IMR-90 (cell line): ENCODE measurements around the gene GABRB2. TPM values are rescaled to one million over a fixed set of nuclear protein-coding genes. Genes with fewer than 3 reads are reported as not detected.

ENCODE experiments used
- ATAC-seq: fragments of 200-7000 bp; cut with Tn5 transposase; 2 replicates; pipeline ENCODE4 v1.9.1; 2020; ENCODE audit warnings: low read depth, mild to moderate bottlenecking, moderate library complexity
- BruUV-seq: library from RNA; stranded (reverse); fragments of 400-500 nt; replicated peaks from 2 replicates; lab custom pipeline; 2021; lab: Mats Ljungman, UMichigan
- CTCF ChIA-PET: fragments of 300-600 bp; formaldehyde crosslinking; extraction: SDS; loops from one replicate; lab custom pipeline; 2021; ENCODE audit warnings: antibody characterized with exemption; lab: Yijun Ruan, JAX
- POLR2A ChIA-PET: fragments of 300-600 bp; sonication (Branson Sonifier 250); formaldehyde crosslinking; loops from one replicate; lab custom pipeline; 2022; ENCODE audit warnings: antibody characterized with exemption; ENCODE audit not compliant: unreplicated experiment; lab: Charles Lee
- DNase-seq: peaks from one replicate; pipeline ENCODE4 v3.0.0; 2013
- H2AFZ ChIP-seq: replicated peaks from 2 replicates; pipeline ENCODE3; 2013; ENCODE audit warnings: low read length, mild to moderate bottlenecking; ENCODE audit not compliant: poor library complexity
- H2AK5ac ChIP-seq: 2 replicates; pipeline ENCODE4 v1.6.1; 2013; ENCODE audit warnings: low read depth, low read length, inconsistent platforms
- H2AK9ac ChIP-seq: replicated peaks from 2 replicates; pipeline ENCODE3; 2013; ENCODE audit warnings: mild to moderate bottlenecking, low read depth, low read length, moderate library complexity; ENCODE audit not compliant: poor library complexity
- H2BK120ac ChIP-seq: 2 replicates; pipeline ENCODE4 v1.6.1; 2013; ENCODE audit warnings: low read depth, low read length, inconsistent platforms
- H2BK15ac ChIP-seq: 3 replicates; pipeline ENCODE4 v1.6.1; 2013; ENCODE audit warnings: low read depth, low read length, inconsistent platforms
- H2BK20ac ChIP-seq: 2 replicates; pipeline ENCODE4 v1.6.1; 2013; ENCODE audit warnings: low read depth, mild to moderate bottlenecking, inconsistent platforms, low read length, moderate library complexity
- H2BK5ac ChIP-seq: 2 replicates; pipeline ENCODE4 v1.6.1; 2013; ENCODE audit warnings: mild to moderate bottlenecking, low read depth, low read length, inconsistent platforms; ENCODE audit not compliant: poor library complexity, severe bottlenecking
- H3K14ac ChIP-seq: replicated peaks from 2 replicates; pipeline ENCODE4 v1.6.1; 2013; ENCODE audit warnings: low read depth, low read length, inconsistent platforms
- H3K18ac ChIP-seq: 2 replicates; pipeline ENCODE4 v1.6.1; 2013; ENCODE audit warnings: low read depth, low read length, control low read depth
- H3K23ac ChIP-seq: 2 replicates; pipeline ENCODE4 v1.6.1; 2013; ENCODE audit warnings: low read depth, low read length, inconsistent platforms
- H3K27ac ChIP-seq: 2 replicates; pipeline ENCODE4 v1.5.1; 2013; ENCODE audit warnings: mild to moderate bottlenecking, control low read depth, low read length; ENCODE audit not compliant: insufficient read depth
- H3K27me3 ChIP-seq: 2 replicates; pipeline ENCODE4 v1.6.1; 2013; ENCODE audit warnings: low read length; ENCODE audit not compliant: control insufficient read depth, insufficient read depth
- H3K36me3 ChIP-seq: 2 replicates; pipeline ENCODE4 v1.6.1; 2013; ENCODE audit warnings: low read length, mixed read lengths; ENCODE audit not compliant: control insufficient read depth, insufficient read depth
- H3K4ac ChIP-seq: 2 replicates; pipeline ENCODE4 v1.6.1; 2013; ENCODE audit warnings: low read depth, low read length, inconsistent platforms
- H3K4me1 ChIP-seq: 2 replicates; pipeline ENCODE4 v1.6.1; 2013; ENCODE audit warnings: low read length, mixed read lengths; ENCODE audit not compliant: control insufficient read depth, insufficient read depth
- H3K4me2 ChIP-seq: 2 replicates; pipeline ENCODE4 v1.6.1; 2013; ENCODE audit warnings: low read depth, mild to moderate bottlenecking, control low read depth, low read length, moderate library complexity
- H3K4me3 ChIP-seq: 2 replicates; pipeline ENCODE4 v1.5.1; 2013; ENCODE audit warnings: low read depth, mild to moderate bottlenecking, control low read depth, low read length, moderate library complexity; ENCODE audit not compliant: insufficient read depth
- H3K56ac ChIP-seq: 2 replicates; pipeline ENCODE4 v1.6.1; 2013; ENCODE audit warnings: low read length, inconsistent platforms; ENCODE audit not compliant: insufficient read depth; ENCODE audit errors: extremely low read depth
- H3K79me1 ChIP-seq, 2 experiments: 2 replicates each; pipeline ENCODE4 v1.6.1; 2013; ENCODE audit warnings: low read length in 2 of 2, inconsistent platforms in 1 of 2, low read depth in 1 of 2
- H3K9ac ChIP-seq: 2 replicates; pipeline ENCODE4 v1.6.1; 2013; ENCODE audit warnings: low read depth, low read length, control low read depth
- H3K9me1 ChIP-seq: 2 replicates; pipeline ENCODE4 v1.6.1; 2013; ENCODE audit warnings: low read length, inconsistent platforms; ENCODE audit not compliant: insufficient read depth
- H3K9me3 ChIP-seq: 2 replicates; pipeline ENCODE4 v1.6.1; 2013; ENCODE audit warnings: low read length; ENCODE audit not compliant: control insufficient read depth, insufficient read depth
- H4K20me1 ChIP-seq: 2 replicates; pipeline ENCODE4 v1.6.1; 2013; ENCODE audit warnings: low read length, inconsistent platforms; ENCODE audit not compliant: insufficient read depth
- H4K5ac ChIP-seq: 2 replicates; pipeline ENCODE4 v1.6.1; 2013; ENCODE audit warnings: mild to moderate bottlenecking, low read depth, low read length, control low read depth
- H4K8ac ChIP-seq, 2 experiments: 2 replicates each; pipeline ENCODE4 v1.6.1; 2013; ENCODE audit warnings: low read depth in 2 of 2, low read length in 2 of 2, control low read depth in 1 of 2, inconsistent platforms in 1 of 2
- H4K91ac ChIP-seq: 2 replicates; pipeline ENCODE4 v1.6.1; 2013; ENCODE audit warnings: low read depth, low read length, inconsistent platforms; ENCODE audit not compliant: insufficient read depth
- CEBPB ChIP-seq: IDR thresholded peaks from 2 replicates; pipeline ENCODE4 v1.6.1; 2012; ENCODE audit warnings: low read depth, low read length, improper control_type of control experiment
- FOS ChIP-seq: fragments of 150-350 bp; IDR thresholded peaks from 2 replicates; pipeline ENCODE4 v1.6.1; 2016; ENCODE audit warnings: low read depth, low read length
- MAZ ChIP-seq: IDR thresholded peaks from 2 replicates; pipeline ENCODE4 v1.6.1; 2012; ENCODE audit warnings: low read depth, mild to moderate bottlenecking, low read length, improper control_type of control experiment, moderate library complexity, borderline replicate concordance
- POLR2A ChIP-seq: IDR thresholded peaks from 2 replicates; pipeline ENCODE4 v1.6.1; 2012; ENCODE audit warnings: mild to moderate bottlenecking, low read depth, low read length
- WGBS, 2 experiments: methylation state at CpG; one replicate each; pipeline versions ENCODE4 v1.1.5 to v1.1.7; 2013; ENCODE audit warnings: missing lambda C conversion rate in 2 of 2; ENCODE audit not compliant: insufficient read length in 1 of 2; ENCODE audit errors: extremely low coverage in 2 of 2; 5-methylcytosine and 5-hydroxymethylcytosine counted together
- dilution Hi-C: fragments of 300-500 bp; cut with HindIII; formaldehyde crosslinking; loops from one replicate; pipeline ENCODE4 v1.14.3; 2018; ENCODE audit warnings: low sequenced_read_pairs; ENCODE audit not compliant: unreplicated experiment
- in situ Hi-C: fragments of 300-500 bp; cut with MboI; formaldehyde crosslinking; loops from 3 replicates; pipeline ENCODE4 v1.14.3; 2019; ENCODE audit warnings: low sequenced_read_pairs, inconsistent platforms, mixed read lengths
- intact Hi-C: fragments of 100-400 bp; cut with micrococcal nuclease; formaldehyde crosslinking; loops from 2 replicates; pipeline ENCODE4 v1.10.0; 2022
- polyA plus RNA-seq, 3 experiments: library from polyadenylated mRNA; depleted of rRNA; stranded (reverse); fragments of >200 nt; gene quantifications; 2 replicates each; pipeline ENCODE4 v1.2.3, GENCODE V29; 2012; ENCODE audit warnings: low replicate concordance in 1 of 3
- total RNA-seq: library from RNA; depleted of rRNA; stranded (reverse); fragments of >200 nt; gene quantifications from 2 replicates; pipeline ENCODE4 v1.2.3, GENCODE V29; 2012

GABRB2 gene
- total and polyA plus RNA-seq, 2 of the 4 experiments (the other 2 are of a cell fraction), result not detected

GRCh38 chr5:161301586-161301985, 244.9 kb downstream of the GABRB2 start:
- CTCF ChIA-PET, result no interaction called here

More at GRCh38 chr5:161301586-161301985, 244.9 kb downstream of the GABRB2 start:
- intact Hi-C loops (no loop called here), dilution Hi-C loops (no loop called here), in situ Hi-C loops (no loop called here)
- H3K79me1 ChIP-seq, result no peaks in the 10 kb centered on the region
- no CpG with 5 or more reads among the region's 2 CpGs for WGBS, 2 experiments
- no peaks in the 10 kb centered on the region for H4K20me1 ChIP-seq
- H2BK5ac ChIP-seq, result no peak overlapping the region
- no peak overlapping the region for H3K23ac ChIP-seq
- no peak overlapping the region for H2AK5ac ChIP-seq
- POLR2A ChIA-PET, result no interaction called here
- H3K9me3 ChIP-seq, result peaks cover 10% of the 10 kb centered on the region
- H3K18ac ChIP-seq, result no peak overlapping the region
- no peak overlapping the region for H4K8ac ChIP-seq
- H3K4me2 ChIP-seq, result no peak overlapping the region
- no peak overlapping the region for H3K27ac ChIP-seq
- DNase-seq, result no peak
- no TSS peak for BruUV-seq
- H3K56ac ChIP-seq, result no peak overlapping the region
- H4K91ac ChIP-seq, result no peak overlapping the region
- H3K4me1 ChIP-seq, result no peaks in the 10 kb centered on the region
- H3K36me3 ChIP-seq, result no peaks in the 10 kb centered on the region
- H2BK120ac ChIP-seq, result no peak overlapping the region
- H3K9ac ChIP-seq, result no peak overlapping the region
- no peak overlapping the region for H2BK20ac ChIP-seq
- ATAC-seq, result no peak
- no peak overlapping the region for H2AK9ac ChIP-seq
- no peaks in the 10 kb centered on the region for H3K9me1 ChIP-seq
- H4K5ac ChIP-seq, result no peak overlapping the region
- H2BK15ac ChIP-seq, result no peak overlapping the region
- H3K14ac ChIP-seq, result no peak overlapping the region
- TF ChIP-seq POLR2A (no peak), CEBPB (no peak), FOS (no peak), MAZ (no peak)
- H3K4me3 ChIP-seq, result no peak overlapping the region
- H3K4ac ChIP-seq, result no peak overlapping the region
- no peaks in the 10 kb centered on the region for H3K27me3 ChIP-seq
- H2AFZ ChIP-seq, result no peak overlapping the region
